GM12872 (cell line): ENCODE measurements around the gene CDH2.

Source experiments
- CTCF ChIP-seq: IDR thresholded peaks from 3 replicates; pipeline ENCODE4 v1.5.1; 2011; ENCODE audit warnings: low read depth, mild to moderate bottlenecking, low read length, moderate library complexity; ENCODE audit not compliant: insufficient read depth

The CDH2 gene

DNA sequence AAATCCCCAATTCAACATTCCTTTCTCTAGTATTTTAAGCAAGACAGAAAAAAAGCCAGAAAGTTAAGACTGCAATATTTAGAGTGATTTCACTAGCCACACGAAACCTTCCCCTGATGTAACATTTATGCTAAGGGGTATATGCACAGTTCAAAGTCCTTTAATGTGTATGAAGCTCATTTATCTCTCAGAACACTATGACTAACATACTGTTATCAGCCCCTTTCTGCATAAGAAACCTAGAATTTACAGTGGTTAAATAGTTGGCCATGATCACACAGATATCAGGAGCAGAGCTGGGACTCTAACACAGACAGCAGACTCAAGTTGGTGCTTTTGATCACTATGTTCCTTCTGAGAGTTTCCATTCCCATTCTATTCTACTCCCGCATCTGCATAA is 185.5 kb downstream of the CDH2 start:
- TF ChIP-seq CTCF: no peak

- no peak for TF ChIP-seq CTCF
Observed at GRCh38 chr18:27985832-27986231, 191.1 kb downstream of the CDH2 start.

DNA sequence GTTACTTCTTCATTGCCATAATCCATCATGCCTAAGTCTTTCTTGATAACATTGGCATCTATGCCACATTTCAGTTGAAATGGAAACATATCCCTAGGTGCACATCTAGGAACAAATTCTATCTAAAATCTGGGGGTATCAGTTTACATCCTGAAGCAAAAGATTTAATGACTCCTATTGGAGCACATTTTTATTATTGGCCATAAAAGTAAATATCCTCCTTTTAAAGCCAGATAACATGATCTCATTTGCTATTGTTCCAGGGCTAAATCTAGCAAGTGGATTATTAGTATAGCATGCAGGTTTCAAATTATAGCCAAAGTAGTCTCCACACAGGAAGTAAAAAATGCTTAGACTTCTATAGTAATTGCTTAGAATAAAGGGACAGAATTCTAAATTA is 193.2 kb downstream of the CDH2 start:
- TF ChIP-seq CTCF: no peak

GRCh38 chr18:27976806-27977408 is 200.0 kb downstream of the CDH2 start:
- no peak for TF ChIP-seq CTCF

DNA sequence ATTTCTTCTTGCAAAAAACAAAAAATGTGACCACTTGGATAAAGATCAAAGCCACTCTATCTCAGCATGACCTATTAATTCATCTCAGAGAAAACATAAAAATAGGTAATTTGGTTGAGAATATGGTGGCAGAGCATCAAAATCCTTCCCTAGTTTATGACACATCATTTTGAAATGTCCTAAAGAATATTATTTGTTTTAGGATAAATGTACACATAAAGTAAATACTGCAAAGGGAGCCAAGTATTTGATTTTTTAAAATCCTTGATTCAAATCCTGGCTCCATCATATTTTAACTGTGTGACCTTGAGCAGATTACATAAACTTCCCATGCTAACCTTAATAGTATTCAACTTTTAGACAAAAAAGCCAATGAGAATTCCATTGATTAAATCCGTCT is 206.6 kb downstream of the CDH2 start:
- TF ChIP-seq CTCF: no peak

- no peak for TF ChIP-seq CTCF
Observed at GRCh38 chr18:27969206-27969605, 207.7 kb downstream of the CDH2 start.

DNA sequence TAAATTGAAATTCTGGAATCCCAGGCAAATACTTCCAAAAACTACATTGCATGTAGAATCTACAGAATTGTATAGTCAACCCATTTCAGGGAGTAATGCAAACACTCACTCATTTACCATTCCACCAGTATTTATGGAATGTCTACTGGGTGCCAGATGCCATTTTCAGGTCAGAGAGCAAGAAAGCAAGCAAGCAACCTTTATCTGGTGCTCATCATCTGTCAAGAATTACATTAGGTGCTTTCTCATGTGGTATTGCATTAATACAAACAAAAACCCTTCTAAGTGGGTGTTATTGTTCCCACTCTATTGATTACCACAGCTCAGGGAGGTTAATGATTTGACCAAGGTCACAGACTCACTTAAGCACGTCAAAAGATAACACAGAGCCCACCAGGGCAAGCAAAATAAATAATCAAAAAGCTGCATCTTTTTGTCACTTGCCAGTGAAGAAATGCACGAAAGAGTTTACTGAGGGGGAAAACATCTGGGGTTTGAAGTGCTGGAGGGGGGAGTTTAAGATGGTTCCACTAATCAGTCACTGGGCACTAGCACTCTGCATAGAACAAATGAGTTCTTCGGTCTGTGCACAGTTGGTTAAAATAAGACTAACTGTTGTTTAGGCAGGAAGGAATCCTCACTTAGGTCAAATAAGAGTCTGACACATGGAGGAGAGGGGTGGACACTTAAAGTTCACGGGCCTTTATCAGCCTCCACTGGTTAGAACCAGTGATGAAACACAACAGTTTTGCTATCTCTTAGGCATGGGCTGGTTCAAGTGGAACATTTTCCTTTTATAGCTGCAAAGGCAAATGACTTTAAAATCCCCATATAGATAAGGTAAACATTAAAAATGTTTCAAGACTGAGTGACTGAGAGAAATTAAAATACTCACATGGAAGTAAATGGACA is 208.8 kb downstream of the CDH2 start:
- TF ChIP-seq CTCF: no peak
